ENCODE results near the gene ARIH1.
"Not testable (repeated sequence)": the region's sequence is repeated elsewhere in the genome, so short reads cannot be mapped to it uniquely, and the experiment has no call there.

Gene ARIH1

DNA sequence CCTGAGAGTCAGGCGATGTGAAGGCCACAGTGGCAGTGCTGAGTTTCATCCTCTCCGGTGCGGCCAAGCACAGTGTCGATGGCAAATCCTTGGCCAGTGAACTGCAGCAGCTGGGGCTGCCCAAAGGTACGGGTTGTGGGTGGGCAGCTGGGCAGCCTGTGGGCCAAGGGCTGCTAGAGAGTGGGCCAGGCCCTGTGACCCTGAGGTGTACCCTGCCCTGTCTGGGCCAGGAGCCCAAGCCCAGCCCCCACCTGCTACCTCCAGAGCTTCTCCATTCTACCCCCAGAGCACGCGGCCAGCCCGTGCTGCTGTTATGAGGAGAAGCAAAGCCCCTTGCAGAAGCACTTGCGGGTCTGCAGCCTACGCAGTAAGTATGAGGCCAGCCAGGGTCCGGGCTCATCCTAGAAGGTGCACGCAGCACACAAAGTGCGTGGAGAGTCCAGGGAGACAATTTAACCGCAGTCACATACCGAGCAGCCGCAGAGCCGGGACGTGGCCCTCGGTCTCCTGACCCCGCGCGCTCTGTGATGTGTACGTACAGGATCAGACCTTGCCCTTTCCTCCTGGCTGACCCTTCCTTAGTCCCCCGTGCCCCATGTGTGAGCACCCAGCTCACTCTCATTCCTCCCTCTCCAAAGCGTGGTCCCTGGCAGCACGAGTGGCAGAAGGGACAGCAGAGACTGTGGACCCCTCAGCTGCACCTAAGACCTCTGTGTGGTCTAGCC, 165.8 kb downstream of the ARIH1 start:
- DNase-seq (ENCODE audit: low read depth); H3K4me3 ChIP-seq (ENCODE audit: low read depth, low read length): not testable (repeated sequence)

DNA sequence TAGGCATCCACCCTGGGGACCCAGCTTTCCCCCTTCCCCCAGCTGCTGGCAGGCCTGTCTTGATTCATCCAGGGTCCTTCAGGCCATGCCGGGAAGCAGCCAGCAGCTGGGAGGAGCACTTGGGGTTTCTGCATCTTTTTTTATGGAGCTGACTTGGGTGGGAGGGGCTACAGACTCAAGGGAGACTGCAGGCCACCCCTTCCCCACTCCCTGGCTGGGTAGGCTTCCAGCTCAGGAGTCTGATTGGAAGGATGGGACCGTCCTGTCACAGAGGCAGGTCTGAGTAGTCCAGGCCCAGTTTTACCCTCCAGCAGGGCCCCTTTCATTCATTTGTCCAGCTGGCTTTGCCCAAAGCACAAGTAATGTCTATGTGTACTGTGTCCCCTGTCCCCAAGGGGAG, 168.1 kb downstream of the ARIH1 start:
- H3K4me3 ChIP-seq (ENCODE audit: low read depth, low read length); DNase-seq (ENCODE audit: low read depth): not testable (repeated sequence)

DNA sequence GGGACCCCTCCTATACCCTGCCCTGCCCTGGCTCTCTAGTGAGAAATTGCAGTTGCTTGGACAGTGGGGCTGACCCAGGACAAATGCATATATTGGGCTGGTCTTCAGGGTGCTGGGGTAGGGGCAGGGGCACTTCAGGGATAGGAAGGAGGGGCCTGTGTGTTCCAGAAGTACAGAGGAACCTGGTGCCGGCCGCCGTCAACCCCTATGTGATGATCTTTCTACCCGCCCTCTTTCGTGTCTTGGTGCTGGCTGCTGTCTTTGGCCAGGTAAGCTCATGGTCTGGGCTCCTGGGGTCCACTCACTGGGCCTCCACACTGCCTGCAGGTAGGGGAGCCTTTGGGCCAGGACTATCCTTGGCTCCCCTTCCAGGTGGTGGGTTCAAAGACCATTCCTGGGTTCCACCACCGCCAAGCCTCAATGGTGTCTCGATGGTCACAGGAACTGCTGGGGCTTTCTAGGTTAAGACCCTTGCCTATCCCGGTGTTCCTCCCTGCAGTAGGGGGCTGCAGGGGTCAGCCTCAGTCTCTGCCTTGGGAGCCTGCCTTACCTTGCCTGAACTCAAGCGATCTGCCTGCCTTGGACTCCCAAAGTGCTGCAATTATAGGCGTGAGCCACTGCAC, 174.6 kb downstream of the ARIH1 start:
- H3K4me3 ChIP-seq (ENCODE audit: low read depth, low read length); DNase-seq (ENCODE audit: low read depth): not testable (repeated sequence)

Data from LNCaP clone FGC (cell line).